Measurements from ENCODE around the gene RBPJL. TPM values are rescaled to one million over a fixed set of nuclear protein-coding genes. Genes with fewer than 3 reads are reported as not detected.
A peak's percentile ranks its signal among the peaks of the same experiment; 100 is the strongest.

RBPJL gene
- total RNA-seq, 1 experiment from 2014 or later, result not detected

DNA sequence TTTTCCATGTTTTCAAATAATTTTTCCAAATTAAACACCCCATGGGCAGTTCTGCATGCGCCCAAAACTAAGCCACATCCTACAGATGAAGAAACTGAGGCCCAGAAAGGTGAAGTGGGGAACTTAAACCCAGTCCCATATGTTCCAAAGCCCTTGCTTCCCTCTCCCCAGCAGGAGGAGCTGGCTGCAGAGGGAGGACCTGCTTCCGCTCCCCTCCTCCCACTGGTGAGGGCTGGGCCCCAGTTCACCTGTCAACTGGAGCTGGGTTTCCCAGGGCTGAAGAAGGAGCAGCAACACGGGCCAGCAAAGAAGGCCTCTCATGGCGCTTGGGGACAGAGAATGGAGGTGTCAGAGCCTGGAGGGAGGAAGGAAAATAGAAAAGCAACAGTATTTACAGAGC is 1.4 kb upstream of the RBPJL start:
- H3K36me3 ChIP-seq (ENCODE audit: control insufficient read depth in 1 of 2, insufficient read depth in 2 of 2, low read length in 2 of 2), result no peaks in the 10 kb centered on the region
- peaks cover 4 to 20% of the 10 kb centered on the region in 2 experiments; a peak in 3 of 4 replicates for H3K4me1 ChIP-seq (ENCODE audit: control insufficient read depth in 1 of 2, insufficient read depth in 2 of 2, low read length in 2 of 2)
- ATAC-seq, result peak; percentile 34
- H3K4me2 ChIP-seq (ENCODE audit: low read length), result no peak overlapping the region
- H3K79me2 ChIP-seq (ENCODE audit: insufficient read depth, low read length), result no peaks in the 10 kb centered on the region
- no peak overlapping the region for H3K27ac ChIP-seq (ENCODE audit: low read depth, low read length)
- no peak overlapping the region for H2AFZ ChIP-seq (ENCODE audit: low read depth, low read length, poor library complexity, severe bottlenecking)
- POLR2A ChIA-PET, result interaction anchor here (0.6 kb wide), 1 partner anchor 293 kb away, joined by 4 read pairs; no protein-coding TSS in a partner anchor
- RAD21 ChIA-PET (ENCODE audit: low non-redundant PET in 1 of 2, low total read pairs in 2 of 2, uncharacterized antibody in 2 of 2, unreplicated experiment in 2 of 2), result no interaction called here
- CTCF ChIA-PET, result interaction anchor here (0.6 to 1.3 kb wide), 8 partner anchors 11 to 1138 kb away, joined by 3 to 7 read pairs (median 4); no protein-coding TSS in a partner anchor
- H3K9me3 ChIP-seq (ENCODE audit: control insufficient read depth in 1 of 2, insufficient read depth in 1 of 2, low read depth in 1 of 2, low read length in 2 of 2), result no peaks in the 10 kb centered on the region
- H3K4me3 ChIP-seq (replicated peaks in 1 of 2; ENCODE audit: low read depth in 1 of 2, low read length in 2 of 2), result no peak overlapping the region
- no peaks in the 10 kb centered on the region for H3K27me3 ChIP-seq (ENCODE audit: insufficient read depth, low read length)
- DNase-seq (ENCODE audit: low read depth, low spot score), result no peak
- no peaks in the 10 kb centered on the region for H4K20me1 ChIP-seq (ENCODE audit: insufficient read depth)
- BruUV-seq (replicated peaks), result no TSS peak
- H3K9ac ChIP-seq (ENCODE audit: low read length), result no peak overlapping the region
- no peak for TF ChIP-seq SP1 (IDR thresholded peaks at IDR 0.05; ENCODE audit: low read depth)
- TF ChIP-seq, protein P1, sequence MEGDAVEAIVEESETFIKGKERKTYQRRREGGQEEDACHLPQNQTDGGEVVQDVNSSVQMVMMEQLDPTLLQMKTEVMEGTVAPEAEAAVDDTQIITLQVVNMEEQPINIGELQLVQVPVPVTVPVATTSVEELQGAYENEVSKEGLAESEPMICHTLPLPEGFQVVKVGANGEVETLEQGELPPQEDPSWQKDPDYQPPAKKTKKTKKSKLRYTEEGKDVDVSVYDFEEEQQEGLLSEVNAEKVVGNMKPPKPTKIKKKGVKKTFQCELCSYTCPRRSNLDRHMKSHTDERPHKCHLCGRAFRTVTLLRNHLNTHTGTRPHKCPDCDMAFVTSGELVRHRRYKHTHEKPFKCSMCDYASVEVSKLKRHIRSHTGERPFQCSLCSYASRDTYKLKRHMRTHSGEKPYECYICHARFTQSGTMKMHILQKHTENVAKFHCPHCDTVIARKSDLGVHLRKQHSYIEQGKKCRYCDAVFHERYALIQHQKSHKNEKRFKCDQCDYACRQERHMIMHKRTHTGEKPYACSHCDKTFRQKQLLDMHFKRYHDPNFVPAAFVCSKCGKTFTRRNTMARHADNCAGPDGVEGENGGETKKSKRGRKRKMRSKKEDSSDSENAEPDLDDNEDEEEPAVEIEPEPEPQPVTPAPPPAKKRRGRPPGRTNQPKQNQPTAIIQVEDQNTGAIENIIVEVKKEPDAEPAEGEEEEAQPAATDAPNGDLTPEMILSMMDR (IDR thresholded peaks at IDR 0.05 in 2 of 3, conservative IDR thresholded peaks at IDR 0.05 in 1 of 3; ENCODE audit: borderline replicate concordance in 1 of 3, insufficient read depth in 1 of 3, low read depth in 2 of 3, low read length in 2 of 3), result peak in 2 of 3 experiments; percentile 17 to 32; a peak in 2 of 6 replicates
- intact Hi-C loops (cut with micrococcal nuclease), result no loop called here
- H3K9me2 ChIP-seq (ENCODE audit: insufficient read depth), result no peaks in the 10 kb centered on the region

DNA sequence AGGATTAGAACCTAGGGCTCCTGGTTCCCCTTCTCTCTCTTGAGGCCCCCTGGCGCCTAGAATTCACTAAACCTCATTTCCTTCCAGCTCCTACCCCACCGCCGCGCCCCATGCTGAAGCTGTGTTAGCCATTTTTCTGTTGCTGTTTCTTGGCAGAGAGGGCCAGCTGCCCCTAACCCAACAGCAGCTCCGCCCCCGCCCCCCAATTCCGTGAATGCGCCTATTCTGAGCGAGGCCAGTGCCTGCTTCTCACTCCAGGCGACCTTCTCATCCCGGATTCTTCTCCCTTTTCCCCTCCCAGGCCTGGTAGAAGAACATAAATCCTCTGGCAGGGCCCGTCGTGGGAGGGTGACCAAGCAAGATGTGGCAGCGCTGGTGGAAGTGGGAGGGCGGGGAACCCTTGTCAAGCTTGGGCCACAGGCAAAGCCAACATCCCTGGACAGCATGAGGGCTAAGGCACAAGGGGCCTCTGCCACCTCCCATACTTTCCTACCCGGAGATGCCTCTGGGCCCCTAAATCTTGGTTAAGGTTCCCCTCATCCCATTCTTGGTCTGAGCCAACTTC is 518 bp downstream of the RBPJL start:
- H3K4me3 ChIP-seq (replicated peaks in 1 of 2; ENCODE audit: low read depth in 1 of 2, low read length in 2 of 2), result no peak overlapping the region
- ChIA-PET POLR2A (no interaction called here), RAD21 (ENCODE audit: low non-redundant PET in 1 of 2, low total read pairs in 2 of 2, uncharacterized antibody in 2 of 2, unreplicated experiment in 2 of 2) (no interaction called here), CTCF (interaction anchor here (0.7 to 1.0 kb wide), 2 partner anchors 8 to 11 kb away, joined by 3 read pairs; no protein-coding TSS in a partner anchor)
- no peak for ATAC-seq
- peaks cover 4 to 20% of the 10 kb centered on the region in 2 experiments; a peak in 3 of 4 replicates for H3K4me1 ChIP-seq (ENCODE audit: control insufficient read depth in 1 of 2, insufficient read depth in 2 of 2, low read length in 2 of 2)
- H3K4me2 ChIP-seq (ENCODE audit: low read length), result 0 out of 2 replicates have a peak overlapping the region, but pooled peaks have one; percentile 67
- H3K27me3 ChIP-seq (ENCODE audit: insufficient read depth, low read length), result no peaks in the 10 kb centered on the region
- TF ChIP-seq EZH2 (IDR thresholded peaks at IDR 0.05), result no peak
- TF ChIP-seq, protein P2, sequence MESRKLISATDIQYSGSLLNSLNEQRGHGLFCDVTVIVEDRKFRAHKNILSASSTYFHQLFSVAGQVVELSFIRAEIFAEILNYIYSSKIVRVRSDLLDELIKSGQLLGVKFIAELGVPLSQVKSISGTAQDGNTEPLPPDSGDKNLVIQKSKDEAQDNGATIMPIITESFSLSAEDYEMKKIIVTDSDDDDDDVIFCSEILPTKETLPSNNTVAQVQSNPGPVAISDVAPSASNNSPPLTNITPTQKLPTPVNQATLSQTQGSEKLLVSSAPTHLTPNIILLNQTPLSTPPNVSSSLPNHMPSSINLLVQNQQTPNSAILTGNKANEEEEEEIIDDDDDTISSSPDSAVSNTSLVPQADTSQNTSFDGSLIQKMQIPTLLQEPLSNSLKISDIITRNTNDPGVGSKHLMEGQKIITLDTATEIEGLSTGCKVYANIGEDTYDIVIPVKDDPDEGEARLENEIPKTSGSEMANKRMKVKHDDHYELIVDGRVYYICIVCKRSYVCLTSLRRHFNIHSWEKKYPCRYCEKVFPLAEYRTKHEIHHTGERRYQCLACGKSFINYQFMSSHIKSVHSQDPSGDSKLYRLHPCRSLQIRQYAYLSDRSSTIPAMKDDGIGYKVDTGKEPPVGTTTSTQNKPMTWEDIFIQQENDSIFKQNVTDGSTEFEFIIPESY (IDR thresholded peaks at IDR 0.05; ENCODE audit: extremely low read depth, insufficient replicate concordance, low read length), result no peak
- no peak for TF ChIP-seq TCF7L2 (IDR thresholded peaks at IDR 0.05; ENCODE audit: borderline replicate concordance, extremely low read depth, insufficient read depth, insufficient read length)
- no peak for TF ChIP-seq SRF (IDR thresholded peaks at IDR 0.05; ENCODE audit: low read depth)
- no peak for TF ChIP-seq YY1 (IDR thresholded peaks at IDR 0.05; ENCODE audit: extremely low read depth, insufficient replicate concordance, low read depth, low read length)
- TF ChIP-seq EGR1 (IDR thresholded peaks at IDR 0.05; ENCODE audit: low read depth), result no peak
- no peak for TF ChIP-seq SIN3A (IDR thresholded peaks at IDR 0.05; ENCODE audit: low read depth)
- no peak for TF ChIP-seq ZFX (IDR thresholded peaks at IDR 0.05)
- intact Hi-C loops (cut with micrococcal nuclease), result no loop called here
- no peaks in the 10 kb centered on the region for H3K36me3 ChIP-seq (ENCODE audit: control insufficient read depth in 1 of 2, insufficient read depth in 2 of 2, low read length in 2 of 2)
- H2AFZ ChIP-seq (ENCODE audit: low read depth, low read length, poor library complexity, severe bottlenecking), result no peak overlapping the region
- no peaks in the 10 kb centered on the region for H4K20me1 ChIP-seq (ENCODE audit: insufficient read depth)
- no peak for DNase-seq (ENCODE audit: low read depth, low spot score)
- H3K9ac ChIP-seq (ENCODE audit: low read length), result no peak overlapping the region
- no peaks in the 10 kb centered on the region for H3K79me2 ChIP-seq (ENCODE audit: insufficient read depth, low read length)
- H3K9me3 ChIP-seq (ENCODE audit: control insufficient read depth in 1 of 2, insufficient read depth in 1 of 2, low read depth in 1 of 2, low read length in 2 of 2), result no peaks in the 10 kb centered on the region
- no TSS peak for BruUV-seq (replicated peaks)
- no peak overlapping the region for H3K27ac ChIP-seq (ENCODE audit: low read depth, low read length)
- H3K9me2 ChIP-seq (ENCODE audit: insufficient read depth), result no peaks in the 10 kb centered on the region
